Measurements from ENCODE around the gene GAD2.
"Not testable (repeated sequence)": the region's sequence is repeated elsewhere in the genome, so short reads cannot be mapped to it uniquely, and the experiment has no call there.

Gene GAD2

GRCh38 chr10:26318672-26319071 lies 102.1 kb downstream of the GAD2 start:
- no peak for DNase-seq (ENCODE audit: low read depth)

- DNase-seq (ENCODE audit: low read depth): no peak
These were observed 106.6 kb downstream of the GAD2 start for GRCh38 chr10:26323219-26323618.

- no peak for DNase-seq (ENCODE audit: low read depth)
These were observed 110.3 kb downstream of the GAD2 start for GRCh38 chr10:26326851-26327250.

- no peak for DNase-seq (ENCODE audit: low read depth)
These were observed 111.2 kb downstream of the GAD2 start for GRCh38 chr10:26327811-26328210.

- DNase-seq (ENCODE audit: low read depth): no peak
These were observed 114.8 kb downstream of the GAD2 start for GRCh38 chr10:26331371-26331770.

- DNase-seq (ENCODE audit: low read depth): no peak
These were observed 117.8 kb downstream of the GAD2 start for GRCh38 chr10:26334232-26334931.

GRCh38 chr10:26334932-26335573 lies 118.5 kb downstream of the GAD2 start:
- DNase-seq (ENCODE audit: low read depth): peak; percentile 15

- no peak for DNase-seq (ENCODE audit: low read depth)
These were observed 119.1 kb downstream of the GAD2 start for GRCh38 chr10:26335574-26336093.

GRCh38 chr10:26336979-26337378 lies 120.4 kb downstream of the GAD2 start:
- no peak for DNase-seq (ENCODE audit: low read depth)

GRCh38 chr10:26341701-26342100 lies 125.1 kb downstream of the GAD2 start:
- DNase-seq (ENCODE audit: low read depth): no peak

GRCh38 chr10:26348821-26349417 lies 132.3 kb downstream of the GAD2 start:
- not testable (repeated sequence) for DNase-seq (ENCODE audit: low read depth)
